H1 (cell line): ENCODE results near the gene NFAT5. TPM values are rescaled to one million over a fixed set of nuclear protein-coding genes. Genes with fewer than 3 reads are reported as not detected.

Experiments used
- CTCF ChIA-PET: fragments of 300-600 bp; sonication (Branson Sonifier 250); formaldehyde crosslinking; loops from one replicate; lab custom pipeline; 2021; ENCODE audit not compliant: partially characterized antibody; lab: Charles Lee
- POLR2A ChIA-PET: fragments of 300-600 bp; sonication (Branson Sonifier 250); formaldehyde crosslinking; loops from one replicate; lab custom pipeline; 2021; ENCODE audit warnings: inconsistent platforms; ENCODE audit not compliant: partially characterized antibody; lab: Charles Lee
- DNase-seq, 2 experiments: peaks; one replicate each; pipeline versions ENCODE4 v3.0.0 to v3.0.0-alpha.2; 2010 to 2022; ENCODE audit warnings: low spot score in 2 of 2, low read depth in 1 of 2, mixed read lengths in 1 of 2
- FAIRE-seq: peaks from 2 replicates; lab custom pipeline; 2011; peaks lifted over from hg19 to GRCh38; lab: Jason Lieb, UNC
- H2AFZ ChIP-seq: 2 replicates; pipeline ENCODE4 v1.8.1; 2012; ENCODE audit warnings: low read length, inconsistent platforms
- H2AK5ac ChIP-seq: 2 replicates; pipeline ENCODE4 v1.6.1; 2013; ENCODE audit warnings: low read depth, low read length
- H2BK120ac ChIP-seq: replicated peaks from 2 replicates; pipeline ENCODE3; 2013; ENCODE audit warnings: low read depth, low read length, inconsistent platforms
- H2BK12ac ChIP-seq: 2 replicates; pipeline ENCODE4 v1.6.1; 2013; ENCODE audit warnings: low read depth, low read length
- H2BK15ac ChIP-seq: 2 replicates; pipeline ENCODE4 v1.6.1; 2013; ENCODE audit warnings: low read length
- H2BK20ac ChIP-seq: 2 replicates; pipeline ENCODE4 v1.6.1; 2013; ENCODE audit warnings: low read length
- H2BK5ac ChIP-seq: 2 replicates; pipeline ENCODE4 v1.6.1; 2013; ENCODE audit warnings: low read depth, low read length
- H3K14ac ChIP-seq: 2 replicates; pipeline ENCODE4 v1.6.1; 2013; ENCODE audit warnings: inconsistent platforms; ENCODE audit not compliant: insufficient read length
- H3K18ac ChIP-seq: 2 replicates; pipeline ENCODE4 v1.6.1; 2013; ENCODE audit warnings: low read length; ENCODE audit errors: extremely low read depth
- H3K23ac ChIP-seq: 2 replicates; pipeline ENCODE4 v1.6.1; 2013; ENCODE audit warnings: inconsistent platforms; ENCODE audit not compliant: insufficient read length
- H3K23me2 ChIP-seq: 2 replicates; pipeline ENCODE4 v1.6.1; 2013; ENCODE audit warnings: low read depth, low read length
- H3K27ac ChIP-seq: 2 replicates; pipeline ENCODE4 v1.6.1; 2011; ENCODE audit warnings: low read depth, low read length, inconsistent platforms
- H3K27me3 ChIP-seq, 4 experiments: replicated peaks in 1 of 4; 1 replicate in 1 of 4; 2 replicates in 3 of 4; pipeline versions ENCODE4 v1.6.1 to v1.8.1; 2011 to 2013; ENCODE audit warnings: low read length in 3 of 4, mild to moderate bottlenecking in 3 of 4, inconsistent platforms in 2 of 4, mixed read lengths in 2 of 4, moderate library complexity in 1 of 4; ENCODE audit not compliant: control insufficient read depth in 3 of 4, insufficient read depth in 3 of 4; ENCODE audit errors: extremely low read depth in 1 of 4
- H3K36me3 ChIP-seq, 4 experiments: 2 replicates each; pipeline versions ENCODE4 v1.6.1 to v1.8.1; 2011 to 2013; ENCODE audit warnings: mild to moderate bottlenecking in 4 of 4, low read length in 3 of 4, moderate library complexity in 2 of 4, control low read depth in 1 of 4, inconsistent platforms in 1 of 4; ENCODE audit not compliant: insufficient read depth in 4 of 4, control insufficient read depth in 2 of 4
- H3K4ac ChIP-seq: replicated peaks from 2 replicates; pipeline ENCODE3; 2013; ENCODE audit warnings: low read length, low read depth, mixed read lengths, inconsistent platforms; ENCODE audit not compliant: insufficient read length
- H3K4me1 ChIP-seq, 4 experiments: replicated peaks in 1 of 4; 1 replicate in 1 of 4; 2 replicates in 3 of 4; pipeline versions ENCODE4 v1.6.1 to v1.8.1; 2011 to 2013; ENCODE audit warnings: low read length in 3 of 4, inconsistent platforms in 2 of 4, mixed read lengths in 1 of 4; ENCODE audit not compliant: insufficient read depth in 4 of 4, control insufficient read depth in 3 of 4
- H3K4me2 ChIP-seq, 2 experiments: 2 replicates each; pipeline versions ENCODE4 v1.6.1 to v1.8.1; 2011 to 2013; ENCODE audit warnings: low read depth in 2 of 2, low read length in 2 of 2, control low read depth in 1 of 2, inconsistent platforms in 1 of 2, mild to moderate bottlenecking in 1 of 2; ENCODE audit not compliant: insufficient read depth in 1 of 2
- H3K4me3 ChIP-seq, 4 experiments: fragments of 200-600, 300-600 bp in 1 of 4; sonication (generic), shearing (Covaris generic), sonication (Bioruptor Twin) in 1 of 4; 2 replicates each; pipeline versions ENCODE4 v1.5.1 to v1.8.1; 2011 to 2016; ENCODE audit warnings: low read length in 4 of 4, low read depth in 3 of 4, control low read depth in 2 of 4, inconsistent platforms in 2 of 4, mild to moderate bottlenecking in 2 of 4, mixed read lengths in 1 of 4, moderate library complexity in 1 of 4; ENCODE audit not compliant: insufficient read depth in 2 of 4; ENCODE audit errors: extremely low read depth in 1 of 4
- H3K56ac ChIP-seq: replicated peaks from 2 replicates; pipeline ENCODE3; 2013; ENCODE audit warnings: low read depth, mild to moderate bottlenecking, mixed read lengths, low read length, inconsistent platforms; ENCODE audit not compliant: insufficient read length
- H3K79me1 ChIP-seq: 2 replicates; pipeline ENCODE4 v1.6.1; 2013; ENCODE audit warnings: low read depth, low read length, control low read depth
- H3K79me2 ChIP-seq, 2 experiments: 2 replicates each; pipeline versions ENCODE4 v1.6.1 to v1.8.1; 2012 to 2013; ENCODE audit warnings: low read length in 2 of 2, mild to moderate bottlenecking in 2 of 2, inconsistent platforms in 1 of 2; ENCODE audit not compliant: insufficient read depth in 2 of 2, control insufficient read depth in 1 of 2
- H3K9ac ChIP-seq, 4 experiments: replicated peaks in 1 of 4; 1 replicate in 1 of 4; 2 replicates in 3 of 4; pipeline versions ENCODE4 v1.6.1 to v1.8.1; 2011 to 2013; ENCODE audit warnings: low read depth in 3 of 4, low read length in 3 of 4, control low read depth in 2 of 4, mild to moderate bottlenecking in 2 of 4, moderate library complexity in 2 of 4, inconsistent platforms in 1 of 4; ENCODE audit errors: extremely low read depth in 1 of 4
- H3K9me3 ChIP-seq, 2 experiments: 2 replicates each; pipeline versions ENCODE4 v1.6.1 to v1.8.1; 2012 to 2013; ENCODE audit warnings: mild to moderate bottlenecking in 2 of 2, moderate library complexity in 2 of 2, control low read depth in 1 of 2, inconsistent platforms in 1 of 2, low read depth in 1 of 2, low read length in 1 of 2, mixed read lengths in 1 of 2; ENCODE audit not compliant: insufficient read depth in 2 of 2
- H4K20me1 ChIP-seq, 2 experiments: replicated peaks in 1 of 2; 2 replicates each; pipeline versions ENCODE3 to v1.8.1; 2011 to 2013; ENCODE audit warnings: inconsistent platforms in 2 of 2, low read length in 2 of 2, mild to moderate bottlenecking in 1 of 2; ENCODE audit not compliant: insufficient read depth in 2 of 2, control insufficient read depth in 1 of 2
- H4K5ac ChIP-seq: 2 replicates; pipeline ENCODE4 v1.6.1; 2013; ENCODE audit warnings: low read length, low read depth, mixed read lengths, inconsistent platforms; ENCODE audit not compliant: insufficient read length
- H4K8ac ChIP-seq: 2 replicates; pipeline ENCODE4 v1.8.0; 2013; ENCODE audit warnings: mild to moderate bottlenecking, moderate library complexity, low read length, inconsistent platforms; ENCODE audit not compliant: insufficient read depth; ENCODE audit errors: extremely low read depth
- H4K91ac ChIP-seq: replicated peaks from 2 replicates; pipeline ENCODE3; 2013; ENCODE audit warnings: low read length, mixed read lengths, inconsistent platforms; ENCODE audit not compliant: insufficient read length
- ATF3 ChIP-seq: IDR thresholded peaks from 2 replicates; pipeline ENCODE4 v1.6.1; 2011; ENCODE audit warnings: low read depth, mild to moderate bottlenecking, low read length; ENCODE audit not compliant: insufficient read depth
- CREB1 ChIP-seq: IDR thresholded peaks from 2 replicates; pipeline ENCODE4 v1.6.1; 2012; ENCODE audit warnings: inconsistent platforms
- GABPA ChIP-seq: IDR thresholded peaks from 2 replicates; pipeline ENCODE4 v1.6.1; 2011; ENCODE audit warnings: mild to moderate bottlenecking, low read length, moderate library complexity, borderline replicate concordance; ENCODE audit not compliant: insufficient read depth
- GTF2F1 ChIP-seq: IDR thresholded peaks from 2 replicates; pipeline ENCODE4 v1.6.1; 2012; ENCODE audit warnings: low read depth, low read length, improper control_type of control experiment, borderline replicate concordance
- NANOG ChIP-seq: IDR thresholded peaks from 2 replicates; pipeline ENCODE4 v1.6.1; 2011; ENCODE audit warnings: low read length, low read depth, mild to moderate bottlenecking, inconsistent platforms; ENCODE audit not compliant: insufficient read depth, poor library complexity, severe bottlenecking
- RBBP5 ChIP-seq: IDR thresholded peaks from 2 replicates; pipeline ENCODE4 v1.7.1; 2012; ENCODE audit warnings: low read depth, mild to moderate bottlenecking, inconsistent platforms, low read length, moderate library complexity, borderline replicate concordance
- SIN3A ChIP-seq, 2 experiments: IDR thresholded peaks in 1 of 2; conservative IDR thresholded peaks in 1 of 2; 2 replicates each; pipeline ENCODE4 v1.6.1; 2011 to 2012; ENCODE audit warnings: low read length in 2 of 2, improper control_type of control experiment in 1 of 2, low read depth in 1 of 2, mild to moderate bottlenecking in 1 of 2
- SUZ12 ChIP-seq: fragments of 200-600 bp; sonication (generic); IDR thresholded peaks from 2 replicates; pipeline ENCODE4 v1.6.1; 2012; ENCODE audit warnings: mild to moderate bottlenecking, inconsistent platforms, low read length, moderate library complexity, mixed read lengths
- TBP ChIP-seq: IDR thresholded peaks from 2 replicates; pipeline ENCODE4 v1.6.1; 2011; ENCODE audit warnings: low read depth, low read length, improper control_type of control experiment
- polyA plus RNA-seq, 7 experiments: library from polyadenylated mRNA; depleted of rRNA in 3 of 7; stranded (reverse) in 5 of 7; unstranded in 2 of 7; fragments of >200 nt in 5 of 7; fragments of 200-250 nt in 2 of 7; gene quantifications; 1 replicate in 5 of 7; 2 replicates in 1 of 7; 4 replicates in 1 of 7; pipeline versions ENCODE4 v1.2.1 to v1.2.3, GENCODE V29; 2011 to 2013; ENCODE audit warnings: missing spikeins in 2 of 7, mixed read lengths in 2 of 7
- total RNA-seq: library from RNA; stranded (reverse); fragmentation: NEBNext Ultra II Directional; extraction: Animal tissue kit (Norgen Biotek cat#: 25700); gene quantifications from 2 replicates; pipeline ENCODE4 v1.2.1, GENCODE V29; 2021

The NFAT5 gene
- total and polyA plus RNA-seq, 2 of the 8 experiments (the other 6 are each of a cell fraction or from before 2014, with no cell fraction given) = 8.9 to 29.0 TPM

DNA sequence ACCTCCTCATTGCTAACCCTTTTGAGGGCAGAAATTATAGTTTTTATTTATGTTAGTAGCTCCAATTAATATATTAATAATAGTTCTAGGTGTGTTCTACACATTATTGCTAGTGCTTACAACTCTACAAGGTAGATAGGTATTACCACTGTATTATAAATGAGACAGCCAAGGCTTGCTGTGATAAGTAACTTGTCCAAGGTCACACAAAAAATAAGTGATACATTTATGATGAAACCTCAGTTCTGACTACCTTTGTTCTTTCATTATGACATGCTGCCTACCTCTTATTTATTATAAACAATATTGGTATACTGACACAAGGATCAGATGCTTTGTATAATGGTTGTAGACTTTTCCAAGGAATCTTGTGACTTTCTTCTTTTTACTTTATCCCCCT, 41.2 kb downstream of the NFAT5 start:
- Histone ChIP-seq H4K5ac (no peak overlapping the region), H3K9ac (no peak overlapping the region), H3K27ac (no peak overlapping the region), H3K36me3 (no peaks in the 10 kb centered on the region), H2BK20ac (no peak overlapping the region), H4K8ac (no peak overlapping the region), H3K4me3 (no peak overlapping the region), H2AFZ (no peak overlapping the region), H3K27me3 (no peaks in the 10 kb centered on the region), H3K23me2 (no peaks in the 10 kb centered on the region), H3K14ac (no peak overlapping the region), H2AK5ac (no peak overlapping the region), H2BK120ac (no peak overlapping the region), H3K79me2 (peaks cover 0 to 42% of the 10 kb centered on the region in 2 experiments; a peak in 2 of 4 replicates), H3K56ac (no peak overlapping the region), H3K4ac (no peak overlapping the region), H3K4me2 (no peak overlapping the region), H2BK15ac (no peak overlapping the region), H3K79me1 (0 out of 2 replicates have a peak, but pooled peaks cover 2% of the 10 kb centered on the region), H3K18ac (no peak overlapping the region), H2BK12ac (no peak overlapping the region), H4K91ac (no peak overlapping the region), H3K4me1 (peaks cover 0 to 2% (median 0%) of the 10 kb centered on the region in 4 experiments; a peak in 1 of 7 replicates), H3K23ac (no peak overlapping the region), H3K9me3 (no peaks in the 10 kb centered on the region), H2BK5ac (no peak overlapping the region), H4K20me1 (peaks cover 0 to 2% of the 10 kb centered on the region in 2 experiments)
- FAIRE-seq = no peak
- no peak for DNase-seq
- POLR2A ChIA-PET = no interaction called here
- CTCF ChIA-PET = interaction anchor here (0.8 to 1.6 kb wide), 3 partner anchors 10 to 112 kb away, joined by 3 to 8 read pairs (median 4); no protein-coding TSS in a partner anchor
- TF ChIP-seq NANOG = no peak
- TF ChIP-seq SIN3A (conservative IDR thresholded peaks at IDR 0.05 in 1 of 2, IDR thresholded peaks at IDR 0.05 in 1 of 2; ENCODE audit: low read depth in 1 of 2, low read length in 2 of 2) = no peak
- TF ChIP-seq GABPA = no peak
- no peak for TF ChIP-seq RBBP5
- TF ChIP-seq GTF2F1 = no peak
- TF ChIP-seq CREB1 = no peak
- TF ChIP-seq SUZ12 = no peak
- no peak for TF ChIP-seq TBP
- no peak for TF ChIP-seq ATF3
